DOHH2 (cell line): ENCODE results near the gene MRPL41.
"Not testable (repeated sequence)": the region's sequence is repeated elsewhere in the genome, so short reads cannot be mapped to it uniquely, and the experiment has no call there.

Source experiments
- H3F3A ChIP-seq: fragments of 200-600 bp; sonication (generic), shearing (Covaris generic); 2 replicates; pipeline ENCODE4 v1.6.0; 2016; ENCODE audit warnings: antibody characterized with exemption, mild to moderate bottlenecking; ENCODE audit not compliant: control insufficient read depth, insufficient read depth
- H3K27ac ChIP-seq: fragments of 200-600 bp; sonication (generic); 2 replicates; pipeline ENCODE4 v1.5.1; 2014; ENCODE audit warnings: low read depth, mild to moderate bottlenecking, low read length, moderate library complexity
- H3K27me3 ChIP-seq: fragments of 200-600 bp; sonication (generic); 2 replicates; pipeline ENCODE4 v1.6.1; 2014; ENCODE audit warnings: mild to moderate bottlenecking, low read length, mixed read lengths; ENCODE audit not compliant: control insufficient read depth
- H3K36me3 ChIP-seq: fragments of 200-600 bp; sonication (generic); 2 replicates; pipeline ENCODE4 v1.6.1; 2014; ENCODE audit warnings: mild to moderate bottlenecking, low read length, moderate library complexity, mixed read lengths; ENCODE audit not compliant: control insufficient read depth
- H3K4me1 ChIP-seq: fragments of 200-600 bp; sonication (generic); 2 replicates; pipeline ENCODE4 v1.6.1; 2014; ENCODE audit warnings: mild to moderate bottlenecking, low read length, mixed read lengths; ENCODE audit not compliant: control insufficient read depth
- H3K4me2 ChIP-seq: fragments of 200-600 bp; sonication (generic); 2 replicates; pipeline ENCODE4 v1.6.0; 2014; ENCODE audit warnings: mild to moderate bottlenecking, low read length, moderate library complexity
- H3K4me3 ChIP-seq: fragments of 200-600 bp; sonication (generic); 2 replicates; pipeline ENCODE4 v1.5.1; 2014; ENCODE audit warnings: mild to moderate bottlenecking, low read length, mixed read lengths
- H3K79me2 ChIP-seq: fragments of 200-600 bp; sonication (generic); 2 replicates; pipeline ENCODE4 v1.6.1; 2014; ENCODE audit warnings: mild to moderate bottlenecking, low read length, mixed read lengths; ENCODE audit not compliant: control insufficient read depth
- H3K9me2 ChIP-seq: fragments of 200-600 bp; sonication (generic); replicated peaks from 2 replicates; pipeline ENCODE4 v1.6.1; 2014; ENCODE audit warnings: mild to moderate bottlenecking, low read length, mixed read lengths; ENCODE audit not compliant: control insufficient read depth
- H3K9me3 ChIP-seq: fragments of 200-600 bp; sonication (generic); 2 replicates; pipeline ENCODE4 v1.6.1; 2014; ENCODE audit warnings: antibody characterized with exemption, low read length, mixed read lengths; ENCODE audit not compliant: control insufficient read depth, insufficient read depth
- H4K20me1 ChIP-seq: fragments of 200-600 bp; sonication (generic); 2 replicates; pipeline ENCODE4 v1.6.0; 2014; ENCODE audit warnings: low read depth, mild to moderate bottlenecking, antibody characterized with exemption, low read length, moderate library complexity; ENCODE audit not compliant: control insufficient read depth, insufficient read depth
- EZH2phosphoT487 ChIP-seq: fragments of 200-600 bp; sonication (generic); IDR thresholded peaks from 2 replicates; pipeline ENCODE4 v1.6.1; 2017; ENCODE audit warnings: borderline replicate concordance, mild to moderate bottlenecking, antibody characterized with exemption, low read length, moderate library complexity, mixed read lengths
- TF ChIP-seq, protein P1 (sequence below): fragments of 200-600 bp; sonication (generic); IDR thresholded peaks from one replicate; pipeline ENCODE4 v1.5.1; 2014; ENCODE audit warnings: antibody characterized with exemption, mild to moderate bottlenecking, low read depth, low read length; ENCODE audit not compliant: poor library complexity, severe bottlenecking

MRPL41 gene

DNA sequence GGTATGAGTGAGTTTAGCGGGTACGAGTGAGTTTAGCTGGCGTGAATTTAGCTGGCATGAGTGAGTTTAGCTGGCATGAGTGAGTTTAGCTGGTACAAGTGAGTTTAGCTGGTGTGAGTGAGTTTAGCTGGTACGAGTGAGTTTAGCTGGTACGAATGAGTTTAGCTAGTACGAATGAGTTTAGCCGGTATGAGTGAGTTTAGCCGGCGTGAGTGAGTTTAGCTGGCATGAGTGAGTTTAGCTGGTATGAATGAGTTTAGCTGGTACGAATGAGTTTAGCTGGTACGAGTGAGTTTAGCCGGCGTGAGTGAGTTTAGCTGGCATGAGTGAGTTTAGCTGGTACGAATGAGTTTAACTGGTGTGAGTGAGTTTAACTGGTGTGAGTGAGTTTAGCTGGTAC lies 42.5 kb upstream of the MRPL41 start:
- Histone ChIP-seq H3K9me3 (no peaks in the 10 kb centered on the region), H3K4me1 (no peaks in the 10 kb centered on the region), H3F3A (peaks cover 5% of the 10 kb centered on the region), H3K27ac (no peak overlapping the region), H3K27me3 (no peaks in the 10 kb centered on the region), H3K9me2 (no peaks in the 10 kb centered on the region), H4K20me1 (no peaks in the 10 kb centered on the region), H3K4me2 (no peak overlapping the region), H3K79me2 (no peaks in the 10 kb centered on the region), H3K4me3 (no peak overlapping the region), H3K36me3 (no peaks in the 10 kb centered on the region)
- TF ChIP-seq, protein P1, sequence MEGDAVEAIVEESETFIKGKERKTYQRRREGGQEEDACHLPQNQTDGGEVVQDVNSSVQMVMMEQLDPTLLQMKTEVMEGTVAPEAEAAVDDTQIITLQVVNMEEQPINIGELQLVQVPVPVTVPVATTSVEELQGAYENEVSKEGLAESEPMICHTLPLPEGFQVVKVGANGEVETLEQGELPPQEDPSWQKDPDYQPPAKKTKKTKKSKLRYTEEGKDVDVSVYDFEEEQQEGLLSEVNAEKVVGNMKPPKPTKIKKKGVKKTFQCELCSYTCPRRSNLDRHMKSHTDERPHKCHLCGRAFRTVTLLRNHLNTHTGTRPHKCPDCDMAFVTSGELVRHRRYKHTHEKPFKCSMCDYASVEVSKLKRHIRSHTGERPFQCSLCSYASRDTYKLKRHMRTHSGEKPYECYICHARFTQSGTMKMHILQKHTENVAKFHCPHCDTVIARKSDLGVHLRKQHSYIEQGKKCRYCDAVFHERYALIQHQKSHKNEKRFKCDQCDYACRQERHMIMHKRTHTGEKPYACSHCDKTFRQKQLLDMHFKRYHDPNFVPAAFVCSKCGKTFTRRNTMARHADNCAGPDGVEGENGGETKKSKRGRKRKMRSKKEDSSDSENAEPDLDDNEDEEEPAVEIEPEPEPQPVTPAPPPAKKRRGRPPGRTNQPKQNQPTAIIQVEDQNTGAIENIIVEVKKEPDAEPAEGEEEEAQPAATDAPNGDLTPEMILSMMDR, result no peak
- no peak for TF ChIP-seq EZH2phosphoT487

DNA sequence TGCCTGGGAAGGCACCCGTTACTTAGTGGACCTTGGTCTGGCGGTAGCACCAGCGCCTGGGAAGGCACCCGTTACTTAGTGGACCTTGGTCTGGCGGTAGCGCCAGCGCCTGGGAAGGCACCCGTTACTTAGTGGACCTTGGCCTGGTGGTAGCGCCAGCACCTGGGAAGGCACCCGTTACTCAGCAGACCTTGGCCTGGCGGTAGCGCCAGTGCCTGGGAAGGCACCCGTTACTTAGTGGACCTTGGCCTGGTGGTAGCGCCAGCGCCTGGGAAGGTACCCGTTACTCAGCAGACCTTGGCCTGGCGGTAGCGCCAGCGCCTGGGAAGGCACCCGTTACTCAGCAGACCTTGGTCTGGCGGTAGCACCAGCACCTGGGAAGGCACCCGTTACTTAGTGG lies 40.6 kb upstream of the MRPL41 start:
- H3K79me2 ChIP-seq, H4K20me1 ChIP-seq, H3K27ac ChIP-seq, H3K4me3 ChIP-seq, H3K36me3 ChIP-seq, H3K9me3 ChIP-seq, H3F3A ChIP-seq, H3K4me2 ChIP-seq, H3K27me3 ChIP-seq, H3K9me2 ChIP-seq, H3K4me1 ChIP-seq: not testable (repeated sequence)

DNA sequence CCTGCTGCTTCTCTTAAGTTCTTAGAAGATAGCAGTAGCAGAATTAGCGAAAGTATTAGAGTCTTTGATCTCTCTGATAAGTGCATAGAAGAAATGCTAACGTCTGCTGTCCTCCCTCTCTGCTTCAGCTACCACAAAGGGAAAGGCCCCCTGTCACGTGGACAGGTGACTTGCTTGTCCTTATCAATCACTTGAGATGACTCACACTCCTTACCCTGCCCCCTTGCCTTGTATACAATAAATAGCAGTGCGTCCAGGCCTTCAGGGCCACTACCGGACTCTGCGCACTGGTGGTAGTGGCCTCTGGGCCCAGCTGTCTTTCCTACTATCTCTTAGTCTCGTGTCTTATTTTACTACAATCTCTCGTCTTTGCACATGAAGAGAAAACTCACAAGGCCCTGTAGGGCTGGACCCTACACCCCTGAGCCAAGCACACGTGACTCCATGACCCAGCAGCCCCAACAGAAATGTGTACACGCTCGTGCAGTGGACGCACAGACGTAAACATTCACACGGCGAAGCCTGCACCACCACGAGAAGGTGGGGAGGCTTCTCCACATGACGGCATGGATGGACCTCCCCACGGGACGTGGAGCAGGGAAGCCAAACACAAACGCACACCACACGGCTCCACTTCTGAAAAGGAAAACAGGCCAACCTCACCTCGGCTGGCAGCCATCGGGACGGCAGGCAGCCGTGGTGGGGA lies 39.8 kb upstream of the MRPL41 start:
- no peak overlapping the region for H3K4me2 ChIP-seq
- no peaks in the 10 kb centered on the region for H3K9me2 ChIP-seq
- H4K20me1 ChIP-seq, result no peaks in the 10 kb centered on the region
- H3K36me3 ChIP-seq, result no peaks in the 10 kb centered on the region
- H3K4me3 ChIP-seq, result no peak overlapping the region
- H3K9me3 ChIP-seq, result no peaks in the 10 kb centered on the region
- no peaks in the 10 kb centered on the region for H3K4me1 ChIP-seq
- peaks cover 5% of the 10 kb centered on the region; the same call in 1 of the 2 replicates for H3F3A ChIP-seq
- TF ChIP-seq, protein P1, result no peak
- no peak for TF ChIP-seq EZH2phosphoT487
- no peak overlapping the region for H3K27ac ChIP-seq
- no peaks in the 10 kb centered on the region for H3K79me2 ChIP-seq
- no peaks in the 10 kb centered on the region for H3K27me3 ChIP-seq

DNA sequence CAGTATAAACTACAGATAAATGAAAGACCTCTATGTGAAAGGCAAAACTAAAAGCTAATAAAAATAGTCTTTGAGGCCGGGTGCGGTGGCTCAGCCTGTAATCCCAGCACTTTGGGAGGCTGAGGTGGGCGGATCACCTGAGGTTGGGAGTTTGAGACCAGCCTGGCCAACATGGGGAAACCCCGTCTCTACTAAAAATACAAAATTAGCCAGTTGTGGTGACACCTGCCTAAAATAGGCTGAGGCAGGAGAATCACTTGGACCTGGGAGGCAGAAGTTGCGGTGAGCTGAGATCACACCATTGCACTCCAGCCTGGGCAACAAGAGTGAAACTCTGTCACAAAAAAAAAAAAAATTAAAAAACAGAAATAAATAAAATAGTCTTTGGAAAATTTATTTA lies 38.5 kb upstream of the MRPL41 start:
- H3K79me2 ChIP-seq, H3K27ac ChIP-seq, H4K20me1 ChIP-seq, H3K4me3 ChIP-seq, H3F3A ChIP-seq, H3K36me3 ChIP-seq, H3K27me3 ChIP-seq, H3K9me3 ChIP-seq, H3K9me2 ChIP-seq, H3K4me1 ChIP-seq, H3K4me2 ChIP-seq: not testable (repeated sequence)

DNA sequence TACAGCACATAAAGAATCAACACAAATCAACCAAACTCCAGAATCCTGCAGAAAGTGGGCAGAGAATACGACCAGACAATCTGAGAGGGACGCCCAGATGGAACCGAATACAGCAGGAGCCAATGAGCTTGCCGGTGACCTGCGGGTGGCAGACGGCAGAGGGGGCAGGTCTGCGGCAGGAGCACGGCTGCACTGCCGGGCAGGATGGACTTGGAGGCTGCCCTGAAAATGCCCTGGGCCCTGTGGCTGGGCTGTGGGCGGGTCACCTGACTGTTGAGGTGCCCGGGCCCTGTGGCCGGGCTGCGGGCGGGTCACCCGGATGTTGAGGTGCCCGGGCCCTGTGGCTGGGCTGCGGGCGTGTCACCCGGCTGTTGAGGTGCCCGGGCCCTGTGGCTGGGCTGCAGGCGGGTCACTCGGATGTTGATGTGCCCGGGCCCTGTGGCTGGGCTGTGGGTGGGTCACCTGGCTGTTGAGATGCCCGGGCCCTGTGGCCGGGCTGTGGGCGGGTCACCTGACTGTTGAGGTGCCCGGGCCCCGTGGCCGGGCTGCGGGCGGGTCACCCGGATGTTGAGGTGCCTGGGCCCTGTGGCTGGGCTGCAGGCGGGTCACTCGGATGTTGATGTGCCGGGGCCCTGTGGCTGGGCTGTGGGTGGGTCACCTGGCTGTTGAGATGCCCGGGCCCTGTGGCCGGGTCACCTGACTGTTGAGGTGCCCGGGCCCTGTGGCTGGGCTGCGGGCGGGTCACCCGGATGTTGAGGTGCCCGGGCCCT lies 37.7 kb upstream of the MRPL41 start:
- H3K4me1 ChIP-seq, H3K79me2 ChIP-seq, H3F3A ChIP-seq, H3K9me3 ChIP-seq, H3K36me3 ChIP-seq, H4K20me1 ChIP-seq, H3K27ac ChIP-seq, H3K27me3 ChIP-seq, H3K4me2 ChIP-seq, H3K4me3 ChIP-seq, H3K9me2 ChIP-seq: not testable (repeated sequence)
